ENCODE results near the gene CFAP57.

CFAP57 gene

GRCh38 chr1:43247256-43247921 lies 75.3 kb downstream of the CFAP57 start:
- peaks cover 25% of the 10 kb centered on the region for H3K27me3 Mint-ChIP-seq
- no peak overlapping the region for H3K27ac Mint-ChIP-seq
- peaks cover 10% of the 10 kb centered on the region for H3K9me3 Mint-ChIP-seq
- no peak overlapping the region for H3K4me3 Mint-ChIP-seq
- peaks cover 15% of the 10 kb centered on the region for H3K36me3 Mint-ChIP-seq
- no peak for ATAC-seq
- H3K4me1 Mint-ChIP-seq: no peaks in the 10 kb centered on the region

GRCh38 chr1:43250351-43250761 lies 78.2 kb downstream of the CFAP57 start:
- no peak overlapping the region for H3K27ac Mint-ChIP-seq
- H3K36me3 Mint-ChIP-seq: peaks cover 24% of the 10 kb centered on the region
- no peak overlapping the region for H3K4me3 Mint-ChIP-seq
- H3K4me1 Mint-ChIP-seq: no peaks in the 10 kb centered on the region
- no peak for ATAC-seq
- peaks cover 36% of the 10 kb centered on the region for H3K27me3 Mint-ChIP-seq
- peaks cover 10% of the 10 kb centered on the region for H3K9me3 Mint-ChIP-seq

- H3K4me1 Mint-ChIP-seq: no peaks in the 10 kb centered on the region
- no peak overlapping the region for H3K27ac Mint-ChIP-seq
- H3K9me3 Mint-ChIP-seq: peaks cover 10% of the 10 kb centered on the region
- ATAC-seq: no peak
- peaks cover 36% of the 10 kb centered on the region for H3K27me3 Mint-ChIP-seq
- no peak overlapping the region for H3K4me3 Mint-ChIP-seq
- H3K36me3 Mint-ChIP-seq: peaks cover 24% of the 10 kb centered on the region
Observed at GRCh38 chr1:43251024-43251423, 78.9 kb downstream of the CFAP57 start.

- Mint-ChIP-seq H3K4me3 (no peak overlapping the region), H3K36me3 (peaks cover 19% of the 10 kb centered on the region), H3K4me1 (peaks cover 4% of the 10 kb centered on the region), H3K27me3 (peaks cover 29% of the 10 kb centered on the region), H3K27ac (no peak overlapping the region), H3K9me3 (peaks cover 6% of the 10 kb centered on the region)
- ATAC-seq: no peak
Observed at GRCh38 chr1:43252225-43252624, 80.1 kb downstream of the CFAP57 start.

- peaks cover 17% of the 10 kb centered on the region for H3K36me3 Mint-ChIP-seq
- H3K4me1 Mint-ChIP-seq: peaks cover 7% of the 10 kb centered on the region
- no peak overlapping the region for H3K27ac Mint-ChIP-seq
- H3K27me3 Mint-ChIP-seq: peaks cover 26% of the 10 kb centered on the region
- peak; percentile 39 for ATAC-seq
- H3K4me3 Mint-ChIP-seq: no peak overlapping the region
- H3K9me3 Mint-ChIP-seq: peaks cover 5% of the 10 kb centered on the region
Observed at GRCh38 chr1:43253173-43253572, 81.0 kb downstream of the CFAP57 start.

- peaks cover 7% of the 10 kb centered on the region for H3K4me1 Mint-ChIP-seq
- H3K27ac Mint-ChIP-seq: no peak overlapping the region
- no peak overlapping the region for H3K4me3 Mint-ChIP-seq
- peak; percentile 20 for ATAC-seq
- peaks cover 26% of the 10 kb centered on the region for H3K27me3 Mint-ChIP-seq
- peaks cover 5% of the 10 kb centered on the region for H3K9me3 Mint-ChIP-seq
- peaks cover 17% of the 10 kb centered on the region for H3K36me3 Mint-ChIP-seq
Observed at GRCh38 chr1:43253876-43254275, 81.7 kb downstream of the CFAP57 start.

- H3K9me3 Mint-ChIP-seq: peaks cover 5% of the 10 kb centered on the region
- H3K27me3 Mint-ChIP-seq: peaks cover 24% of the 10 kb centered on the region
- peaks cover 7% of the 10 kb centered on the region for H3K4me1 Mint-ChIP-seq
- H3K36me3 Mint-ChIP-seq: peaks cover 15% of the 10 kb centered on the region
- H3K4me3 Mint-ChIP-seq: no peak overlapping the region
- no peak overlapping the region for H3K27ac Mint-ChIP-seq
- no peak for ATAC-seq
Observed at GRCh38 chr1:43255438-43256210, 83.5 kb downstream of the CFAP57 start.

GRCh38 chr1:43256675-43257570 lies 84.8 kb downstream of the CFAP57 start:
- no peaks in the 10 kb centered on the region for H3K9me3 Mint-ChIP-seq
- H3K27me3 Mint-ChIP-seq: peaks cover 13% of the 10 kb centered on the region
- H3K36me3 Mint-ChIP-seq: peaks cover 9% of the 10 kb centered on the region
- peaks cover 7% of the 10 kb centered on the region for H3K4me1 Mint-ChIP-seq
- no peak for ATAC-seq
- H3K4me3 Mint-ChIP-seq: no peak overlapping the region
- peak overlapping the region; percentile 12 for H3K27ac Mint-ChIP-seq

GRCh38 chr1:43258370-43258769 lies 86.2 kb downstream of the CFAP57 start:
- Mint-ChIP-seq H3K4me1 (peaks cover 7% of the 10 kb centered on the region), H3K27me3 (peaks cover 3% of the 10 kb centered on the region), H3K9me3 (peaks cover 6% of the 10 kb centered on the region), H3K27ac (no peak overlapping the region), H3K4me3 (no peak overlapping the region), H3K36me3 (peaks cover 3% of the 10 kb centered on the region)
- no peak for ATAC-seq

GRCh38 chr1:43265431-43265830 lies 93.3 kb downstream of the CFAP57 start:
- peaks cover 6% of the 10 kb centered on the region for H3K36me3 Mint-ChIP-seq
- H3K4me3 Mint-ChIP-seq: no peak overlapping the region
- peaks cover 8% of the 10 kb centered on the region for H3K4me1 Mint-ChIP-seq
- H3K27ac Mint-ChIP-seq: no peak overlapping the region
- peaks cover 37% of the 10 kb centered on the region for H3K27me3 Mint-ChIP-seq
- ATAC-seq: no peak
- peaks cover 10% of the 10 kb centered on the region for H3K9me3 Mint-ChIP-seq

GRCh38 chr1:43266881-43267280 lies 94.8 kb downstream of the CFAP57 start:
- H3K9me3 Mint-ChIP-seq: peaks cover 10% of the 10 kb centered on the region
- H3K4me3 Mint-ChIP-seq: no peak overlapping the region
- ATAC-seq: no peak
- H3K27me3 Mint-ChIP-seq: peaks cover 50% of the 10 kb centered on the region
- peaks cover 6% of the 10 kb centered on the region for H3K36me3 Mint-ChIP-seq
- H3K27ac Mint-ChIP-seq: no peak overlapping the region
- H3K4me1 Mint-ChIP-seq: peaks cover 18% of the 10 kb centered on the region

GRCh38 chr1:43267291-43267805 lies 95.2 kb downstream of the CFAP57 start:
- H3K4me1 Mint-ChIP-seq: peaks cover 18% of the 10 kb centered on the region
- H3K9me3 Mint-ChIP-seq: peaks cover 9% of the 10 kb centered on the region
- H3K27ac Mint-ChIP-seq: no peak overlapping the region
- H3K36me3 Mint-ChIP-seq: peaks cover 6% of the 10 kb centered on the region
- no peak overlapping the region for H3K4me3 Mint-ChIP-seq
- no peak for ATAC-seq
- peaks cover 55% of the 10 kb centered on the region for H3K27me3 Mint-ChIP-seq

GRCh38 chr1:43267818-43268425 lies 95.8 kb downstream of the CFAP57 start:
- Mint-ChIP-seq H3K27ac (no peak overlapping the region), H3K9me3 (peaks cover 5% of the 10 kb centered on the region), H3K36me3 (peaks cover 6% of the 10 kb centered on the region), H3K4me3 (no peak overlapping the region), H3K27me3 (peaks cover 55% of the 10 kb centered on the region), H3K4me1 (peaks cover 18% of the 10 kb centered on the region)
- no peak for ATAC-seq

- H3K4me3 Mint-ChIP-seq: peak within 1 kb of the TSS; percentile 64
- no peak for ATAC-seq
- H3K9me3 Mint-ChIP-seq: no peaks in the 10 kb centered on the region
- H3K36me3 Mint-ChIP-seq: no peaks in the 10 kb centered on the region
- H3K27me3 Mint-ChIP-seq: peaks cover 46% of the 10 kb centered on the region
- no peak within 1 kb of the TSS for H3K27ac Mint-ChIP-seq
- peaks cover 24% of the 10 kb centered on the region for H3K4me1 Mint-ChIP-seq
Observed at GRCh38 chr1:43269627-43270375, 97.7 kb downstream of the CFAP57 start, which contains the start of gene TMEM125. Gene TMEM125 (plus strand): TSS chr1:43269983. CDS start chr1:43272723, 2,740 bp downstream.

Measured in stimulated activated memory B cell treated with anti-CD40 and anti-IgM and Interleukin-4, amounts not matched to agents 10 μg/mL and 1 μg/mL and 100 μg/mL, for 72 hours (primary cell).